ENCODE measurements around the gene SGSH.

DNA sequence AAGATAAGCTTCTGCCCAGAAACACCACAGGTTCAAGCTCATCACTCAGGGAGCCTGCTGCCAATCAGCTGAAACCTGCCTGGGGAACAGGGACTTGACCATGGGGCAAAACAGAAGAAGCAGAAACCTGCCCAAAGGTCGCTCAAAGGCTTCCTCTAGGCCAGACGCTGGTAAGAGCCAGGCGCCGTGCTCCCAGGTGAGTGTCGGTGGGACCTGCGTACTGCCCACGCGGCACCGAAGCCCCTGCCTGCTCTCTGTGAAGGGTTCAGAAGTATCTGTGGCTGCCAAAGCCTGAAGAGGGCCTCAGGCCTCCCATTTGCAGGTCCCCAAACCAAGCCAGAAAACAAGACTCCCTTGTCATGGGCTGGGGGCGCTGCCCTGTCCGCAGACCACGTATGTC is 10.4 kb downstream of the SGSH start:
- TF ChIP-seq, protein P1, sequence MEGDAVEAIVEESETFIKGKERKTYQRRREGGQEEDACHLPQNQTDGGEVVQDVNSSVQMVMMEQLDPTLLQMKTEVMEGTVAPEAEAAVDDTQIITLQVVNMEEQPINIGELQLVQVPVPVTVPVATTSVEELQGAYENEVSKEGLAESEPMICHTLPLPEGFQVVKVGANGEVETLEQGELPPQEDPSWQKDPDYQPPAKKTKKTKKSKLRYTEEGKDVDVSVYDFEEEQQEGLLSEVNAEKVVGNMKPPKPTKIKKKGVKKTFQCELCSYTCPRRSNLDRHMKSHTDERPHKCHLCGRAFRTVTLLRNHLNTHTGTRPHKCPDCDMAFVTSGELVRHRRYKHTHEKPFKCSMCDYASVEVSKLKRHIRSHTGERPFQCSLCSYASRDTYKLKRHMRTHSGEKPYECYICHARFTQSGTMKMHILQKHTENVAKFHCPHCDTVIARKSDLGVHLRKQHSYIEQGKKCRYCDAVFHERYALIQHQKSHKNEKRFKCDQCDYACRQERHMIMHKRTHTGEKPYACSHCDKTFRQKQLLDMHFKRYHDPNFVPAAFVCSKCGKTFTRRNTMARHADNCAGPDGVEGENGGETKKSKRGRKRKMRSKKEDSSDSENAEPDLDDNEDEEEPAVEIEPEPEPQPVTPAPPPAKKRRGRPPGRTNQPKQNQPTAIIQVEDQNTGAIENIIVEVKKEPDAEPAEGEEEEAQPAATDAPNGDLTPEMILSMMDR (IDR thresholded peaks at IDR 0.05), result no peak
- TF ChIP-seq POLR2A (IDR thresholded peaks at IDR 0.05) (no peak), EP300 (IDR thresholded peaks at IDR 0.05) (no peak)

All from sigmoid colon (tissue), 4 donors.